HepG2 (cell line): ENCODE results near the gene ECHS1. TPM values are rescaled to one million over a fixed set of nuclear protein-coding genes. Genes with fewer than 3 reads are reported as not detected.

Experiments
- ATRX ChIP-seq: sonication (generic); formaldehyde crosslinking; IDR thresholded peaks from 2 replicates; pipeline ENCODE4 v1.4.0; 2020; ENCODE audit warnings: missing genetic modification reagents, borderline replicate concordance
- ELF1 ChIP-seq: sonication (generic); formaldehyde crosslinking; IDR thresholded peaks from 2 replicates; pipeline ENCODE4 v1.4.0; 2020; ENCODE audit warnings: missing genetic modification reagents
- FOXA1 ChIP-seq, 2 experiments: fragments of 450-650 bp in 1 of 2; sonication (generic) in 1 of 2; formaldehyde crosslinking in 1 of 2; IDR thresholded peaks; 2 replicates each; pipeline versions ENCODE4 v1.4.0 to v1.6.1; 2016 to 2020; ENCODE audit warnings: missing genetic modification reagents in 1 of 2
- GLI4 ChIP-seq: sonication (generic); formaldehyde crosslinking; IDR thresholded peaks from 2 replicates; pipeline ENCODE4 v1.5.1; 2020; ENCODE audit warnings: missing genetic modification reagents, mild to moderate bottlenecking, moderate library complexity, borderline replicate concordance
- HMGA1 ChIP-seq: sonication (generic); formaldehyde crosslinking; conservative IDR thresholded peaks from 2 replicates; pipeline ENCODE4 v1.4.0; 2020; ENCODE audit warnings: missing genetic modification reagents
- PRDM4 ChIP-seq: sonication (generic); formaldehyde crosslinking; IDR thresholded peaks from 2 replicates; pipeline ENCODE4 v1.9.0; 2021; ENCODE audit warnings: missing genetic modification reagents, borderline replicate concordance
- TRIM24 ChIP-seq: sonication (generic); formaldehyde crosslinking; IDR thresholded peaks from 2 replicates; pipeline ENCODE4 v1.8.0; 2022; ENCODE audit warnings: mild to moderate bottlenecking, missing genetic modification reagents
- ZBTB20 ChIP-seq: sonication (generic); formaldehyde crosslinking; IDR thresholded peaks from 2 replicates; pipeline ENCODE4 v1.8.1; 2023; ENCODE audit warnings: missing genetic modification reagents, low read depth, mild to moderate bottlenecking, borderline replicate concordance
- ZNF143 ChIP-seq: sonication (generic); formaldehyde crosslinking; IDR thresholded peaks from 2 replicates; pipeline ENCODE4 v1.4.0; 2020; ENCODE audit warnings: missing genetic modification reagents
- ZNF292 ChIP-seq: sonication (generic); formaldehyde crosslinking; IDR thresholded peaks from 2 replicates; pipeline ENCODE4 v1.8.1; 2022; ENCODE audit warnings: mild to moderate bottlenecking, low read depth, missing genetic modification reagents, borderline replicate concordance
- ZNF367 ChIP-seq: sonication (generic); formaldehyde crosslinking; IDR thresholded peaks from 2 replicates; pipeline ENCODE4 v1.4.0; 2020; ENCODE audit warnings: missing genetic modification reagents, borderline replicate concordance
- ZNF556 ChIP-seq: sonication (generic); formaldehyde crosslinking; IDR thresholded peaks from 2 replicates; pipeline ENCODE4 v1.4.0; 2020; ENCODE audit warnings: mild to moderate bottlenecking, missing genetic modification reagents, borderline replicate concordance
- ZNF558 ChIP-seq: sonication (generic); formaldehyde crosslinking; IDR thresholded peaks from 2 replicates; pipeline ENCODE4 v1.9.0; 2022; ENCODE audit warnings: mild to moderate bottlenecking, missing genetic modification reagents, borderline replicate concordance
- ZNF570 ChIP-seq: sonication (generic); formaldehyde crosslinking; IDR thresholded peaks from 2 replicates; pipeline ENCODE4 v1.4.0; 2020; ENCODE audit warnings: mild to moderate bottlenecking, missing genetic modification reagents, borderline replicate concordance
- ZNF841 ChIP-seq: sonication (generic); formaldehyde crosslinking; IDR thresholded peaks from 2 replicates; pipeline ENCODE4 v1.8.1; 2023; ENCODE audit warnings: missing genetic modification reagents, borderline replicate concordance
- ZUFSP ChIP-seq: sonication (generic); formaldehyde crosslinking; IDR thresholded peaks from 2 replicates; pipeline ENCODE4 v1.9.0; 2021; ENCODE audit warnings: missing genetic modification reagents, mild to moderate bottlenecking, borderline replicate concordance
- polyA plus RNA-seq, 8 experiments: library from polyadenylated mRNA; depleted of rRNA in 3 of 8; stranded (reverse) in 7 of 8; unstranded in 1 of 8; fragments of >200 nt; fragmentation: Illumina TruSeq in 4 of 8; extraction: Trizol in 4 of 8; gene quantifications; 2 replicates each; pipeline versions ENCODE4 v1.2.1 to v1.2.3, GENCODE V29; 2011 to 2016; ENCODE audit warnings: low read depth in 4 of 8, missing spikeins in 1 of 8, mixed read lengths in 1 of 8; ENCODE audit not compliant: insufficient read depth in 1 of 8
- total RNA-seq, 5 experiments: library from RNA; depleted of rRNA; stranded (reverse); fragments of >200 nt; fragmentation: Illumina TruSeq; extraction: Trizol; gene quantifications; 2 replicates each; pipeline ENCODE4 v1.2.3, GENCODE V29; 2016; ENCODE audit warnings: low read depth in 1 of 5
- TF ChIP-seq, protein P1 (sequence below): IDR thresholded peaks from 2 replicates; pipeline ENCODE4 v1.6.1; 2016; ENCODE audit warnings: control low read depth
- TF ChIP-seq, protein P2 (sequence below): sonication (generic); formaldehyde crosslinking; IDR thresholded peaks from 2 replicates; pipeline ENCODE4 v1.8.1; 2023; ENCODE audit warnings: missing genetic modification reagents, inconsistent platforms, borderline replicate concordance
- TF ChIP-seq, protein P3 (sequence below): sonication (generic); formaldehyde crosslinking; IDR thresholded peaks from 2 replicates; pipeline ENCODE4 v1.4.0; 2020; ENCODE audit warnings: mild to moderate bottlenecking, missing genetic modification reagents
- TF ChIP-seq, protein P4 (sequence below): sonication (generic); formaldehyde crosslinking; IDR thresholded peaks from 2 replicates; pipeline ENCODE4 v1.5.0; 2020; ENCODE audit warnings: missing genetic modification reagents

ECHS1 gene
- total and polyA plus RNA-seq, 2 of the 13 experiments (the other 11 are each of a cell fraction or from before 2014, with no cell fraction given) = 32.7 to 195 TPM

GRCh38 chr10:133359554-133359971 is 13.6 kb downstream of the ECHS1 start (continued):
- TF ChIP-seq ZUFSP (CRISPR knock-in tag) = no peak
- no peak for TF ChIP-seq HMGA1 (CRISPR knock-in tag)
- no peak for TF ChIP-seq ZNF143 (CRISPR knock-in tag)
- TF ChIP-seq, protein P1, sequence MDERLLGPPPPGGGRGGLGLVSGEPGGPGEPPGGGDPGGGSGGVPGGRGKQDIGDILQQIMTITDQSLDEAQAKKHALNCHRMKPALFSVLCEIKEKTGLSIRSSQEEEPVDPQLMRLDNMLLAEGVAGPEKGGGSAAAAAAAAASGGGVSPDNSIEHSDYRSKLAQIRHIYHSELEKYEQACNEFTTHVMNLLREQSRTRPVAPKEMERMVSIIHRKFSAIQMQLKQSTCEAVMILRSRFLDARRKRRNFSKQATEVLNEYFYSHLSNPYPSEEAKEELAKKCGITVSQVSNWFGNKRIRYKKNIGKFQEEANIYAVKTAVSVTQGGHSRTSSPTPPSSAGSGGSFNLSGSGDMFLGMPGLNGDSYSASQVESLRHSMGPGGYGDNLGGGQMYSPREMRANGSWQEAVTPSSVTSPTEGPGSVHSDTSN (CRISPR knock-in tag) = no peak
- no peak for TF ChIP-seq ZNF570 (CRISPR knock-in tag)
- TF ChIP-seq ZNF558 (CRISPR knock-in tag) = no peak
- TF ChIP-seq ZNF556 (CRISPR knock-in tag) = no peak
- TF ChIP-seq ZBTB20 = no peak
- TF ChIP-seq, protein P2, sequence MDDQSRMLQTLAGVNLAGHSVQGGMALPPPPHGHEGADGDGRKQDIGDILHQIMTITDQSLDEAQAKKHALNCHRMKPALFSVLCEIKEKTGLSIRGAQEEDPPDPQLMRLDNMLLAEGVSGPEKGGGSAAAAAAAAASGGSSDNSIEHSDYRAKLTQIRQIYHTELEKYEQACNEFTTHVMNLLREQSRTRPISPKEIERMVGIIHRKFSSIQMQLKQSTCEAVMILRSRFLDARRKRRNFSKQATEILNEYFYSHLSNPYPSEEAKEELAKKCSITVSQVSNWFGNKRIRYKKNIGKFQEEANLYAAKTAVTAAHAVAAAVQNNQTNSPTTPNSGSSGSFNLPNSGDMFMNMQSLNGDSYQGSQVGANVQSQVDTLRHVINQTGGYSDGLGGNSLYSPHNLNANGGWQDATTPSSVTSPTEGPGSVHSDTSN (CRISPR knock-in tag) = no peak
- no peak for TF ChIP-seq ZNF292 (CRISPR knock-in tag)
- TF ChIP-seq TRIM24 (CRISPR knock-in tag) = no peak
- no peak for TF ChIP-seq ATRX (CRISPR knock-in tag)
- no peak for TF ChIP-seq ZNF367 (CRISPR knock-in tag)
- TF ChIP-seq, protein P3, sequence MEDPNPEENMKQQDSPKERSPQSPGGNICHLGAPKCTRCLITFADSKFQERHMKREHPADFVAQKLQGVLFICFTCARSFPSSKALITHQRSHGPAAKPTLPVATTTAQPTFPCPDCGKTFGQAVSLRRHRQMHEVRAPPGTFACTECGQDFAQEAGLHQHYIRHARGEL (CRISPR knock-in tag) = no peak
- TF ChIP-seq, protein P4, sequence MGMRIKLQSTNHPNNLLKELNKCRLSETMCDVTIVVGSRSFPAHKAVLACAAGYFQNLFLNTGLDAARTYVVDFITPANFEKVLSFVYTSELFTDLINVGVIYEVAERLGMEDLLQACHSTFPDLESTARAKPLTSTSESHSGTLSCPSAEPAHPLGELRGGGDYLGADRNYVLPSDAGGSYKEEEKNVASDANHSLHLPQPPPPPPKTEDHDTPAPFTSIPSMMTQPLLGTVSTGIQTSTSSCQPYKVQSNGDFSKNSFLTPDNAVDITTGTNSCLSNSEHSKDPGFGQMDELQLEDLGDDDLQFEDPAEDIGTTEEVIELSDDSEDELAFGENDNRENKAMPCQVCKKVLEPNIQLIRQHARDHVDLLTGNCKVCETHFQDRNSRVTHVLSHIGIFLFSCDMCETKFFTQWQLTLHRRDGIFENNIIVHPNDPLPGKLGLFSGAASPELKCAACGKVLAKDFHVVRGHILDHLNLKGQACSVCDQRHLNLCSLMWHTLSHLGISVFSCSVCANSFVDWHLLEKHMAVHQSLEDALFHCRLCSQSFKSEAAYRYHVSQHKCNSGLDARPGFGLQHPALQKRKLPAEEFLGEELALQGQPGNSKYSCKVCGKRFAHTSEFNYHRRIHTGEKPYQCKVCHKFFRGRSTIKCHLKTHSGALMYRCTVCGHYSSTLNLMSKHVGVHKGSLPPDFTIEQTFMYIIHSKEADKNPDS (CRISPR knock-in tag) = no peak
- no peak for TF ChIP-seq GLI4
- TF ChIP-seq ELF1 = no peak
- no peak for TF ChIP-seq FOXA1 (IDR thresholded peaks at IDR 0.05)
- no peak for TF ChIP-seq FOXA1 (CRISPR knock-in tag; IDR thresholded peaks at IDR 0.05)
- no peak for TF ChIP-seq ZNF841 (CRISPR knock-in tag)
- no peak for TF ChIP-seq PRDM4 (CRISPR knock-in tag)
